ENCODE data around the gene LRRC1. TPM values are rescaled to one million over a fixed set of nuclear protein-coding genes. Genes with fewer than 3 reads are reported as not detected.

Gene LRRC1
- total and polyA plus RNA-seq, 2 of the 13 experiments (the other 11 are each of a cell fraction or from before 2014, with no cell fraction given): 15.6 to 27.7 TPM

DNA sequence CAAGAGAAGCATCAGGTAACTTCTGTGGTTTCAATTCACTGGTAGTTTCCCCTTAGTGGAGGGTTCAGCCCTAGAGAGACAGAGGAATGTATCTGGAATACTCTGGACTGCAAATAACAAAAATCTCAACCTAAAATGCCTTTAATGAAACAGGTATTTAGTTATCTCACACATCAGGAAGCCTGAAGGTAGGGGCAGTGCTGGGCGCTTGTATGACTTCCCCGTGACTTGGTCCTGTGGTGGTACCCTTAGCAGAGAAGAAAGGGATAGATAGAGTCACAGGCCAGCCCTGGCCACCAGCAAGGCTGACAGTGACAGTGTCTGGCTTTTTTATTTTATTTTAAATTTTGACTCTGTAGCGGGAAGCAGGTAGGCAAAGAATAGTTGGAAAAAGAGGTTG, 14.9 kb downstream of the LRRC1 start:
- intact Hi-C loops (cut with micrococcal nuclease; ENCODE audit: unreplicated experiment) (loop anchor here (2.0 kb wide), 1 partner anchor 13 kb away; no protein-coding TSS in a partner anchor), in situ Hi-C loops (cut with HindIII; ENCODE audit: extremely low pct_ligation_motif_present, low pct_unique_long_range_greater_than_20kb) (no loop called here)
- no peak overlapping the region for H3K9ac ChIP-seq (ENCODE audit: insufficient read depth, low read depth, low read length)
- H4K20me1 ChIP-seq (ENCODE audit: insufficient read depth, low read length): peaks cover 28% of the 10 kb centered on the region; the same call in 1 of the 2 replicates
- H3K4me1 ChIP-seq (ENCODE audit: insufficient read depth, low read length): peaks cover 60% of the 10 kb centered on the region
- ATAC-seq: no peak
- ChIA-PET POLR2A (no interaction called here), CTCF (ENCODE audit: low intra/inter-chr PET ratio, low total read pairs) (no interaction called here)
- FAIRE-seq: no peak
- H2AFZ ChIP-seq (ENCODE audit: low read length): no peak overlapping the region
- WGBS (ENCODE audit: low lambda C conversion rate): 100% methylated on average over 3 of the region's 3 CpGs
- H3K9me3 ChIP-seq (ENCODE audit: low read length): no peaks in the 10 kb centered on the region
- H3K4me3 ChIP-seq (replicated peaks in 1 of 3; ENCODE audit: insufficient read depth in 1 of 3, low read depth in 2 of 3, low read length in 3 of 3): no peak overlapping the region
- DNase-seq (ENCODE audit: low spot score): no peak
- H3K27me3 ChIP-seq (ENCODE audit: control insufficient read depth in 1 of 2, insufficient read depth in 2 of 2, low read length in 2 of 2): no peaks in the 10 kb centered on the region
- H3K4me2 ChIP-seq (ENCODE audit: low read depth, low read length): no peak overlapping the region
- 0 out of 5 replicates have a peak, but pooled peaks cover 3 to 5% of the 10 kb centered on the region in 2 experiments for H3K36me3 ChIP-seq (replicated peaks in 1 of 2; ENCODE audit: control insufficient read depth in 1 of 2, insufficient read depth in 2 of 2, low read length in 2 of 2)
- no peak overlapping the region for H3K27ac ChIP-seq (ENCODE audit: extremely low read length, insufficient read depth, low read length)
- BruUV-seq (replicated peaks): no TSS peak
- peaks cover 74% of the 10 kb centered on the region for H3K79me2 ChIP-seq (ENCODE audit: insufficient read depth, low read length)
- TF ChIP-seq ARID2 (CRISPR knock-in tag; IDR thresholded peaks at IDR 0.05; ENCODE audit: borderline replicate concordance): no peak
- no peak for TF ChIP-seq ZFP1 (CRISPR knock-in tag; IDR thresholded peaks at IDR 0.05)
- TF ChIP-seq, protein P1, sequence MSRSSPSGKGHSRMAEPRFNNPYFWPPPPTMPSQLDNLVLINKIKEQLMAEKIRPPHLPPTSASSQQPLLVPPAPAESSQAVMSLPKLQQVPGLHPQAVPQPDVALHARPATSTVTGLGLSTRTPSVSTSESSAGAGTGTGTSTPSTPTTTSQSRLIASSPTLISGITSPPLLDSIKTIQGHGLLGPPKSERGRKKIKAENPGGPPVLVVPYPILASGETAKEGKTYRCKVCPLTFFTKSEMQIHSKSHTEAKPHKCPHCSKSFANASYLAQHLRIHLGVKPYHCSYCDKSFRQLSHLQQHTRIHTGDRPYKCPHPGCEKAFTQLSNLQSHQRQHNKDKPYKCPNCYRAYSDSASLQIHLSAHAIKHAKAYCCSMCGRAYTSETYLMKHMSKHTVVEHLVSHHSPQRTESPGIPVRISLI (CRISPR knock-in tag; IDR thresholded peaks at IDR 0.05; ENCODE audit: borderline replicate concordance): no peak
- no peak for TF ChIP-seq HNF4G (IDR thresholded peaks at IDR 0.05; ENCODE audit: borderline replicate concordance, low read depth, low read length)
- TF ChIP-seq HNF4G (CRISPR knock-in tag; IDR thresholded peaks at IDR 0.05; ENCODE audit: borderline replicate concordance, low read depth): no peak
- TF ChIP-seq ZNF143 (CRISPR knock-in tag; IDR thresholded peaks at IDR 0.05): no peak
- TF ChIP-seq BHLHE40 (IDR thresholded peaks at IDR 0.05; ENCODE audit: low read length): no peak
- no peak for TF ChIP-seq ZNF350 (CRISPR knock-in tag; IDR thresholded peaks at IDR 0.05; ENCODE audit: borderline replicate concordance, low read depth)
- no peak for TF ChIP-seq SPEN (CRISPR knock-in tag; IDR thresholded peaks at IDR 0.05; ENCODE audit: low read depth)
- TF ChIP-seq, protein P2, sequence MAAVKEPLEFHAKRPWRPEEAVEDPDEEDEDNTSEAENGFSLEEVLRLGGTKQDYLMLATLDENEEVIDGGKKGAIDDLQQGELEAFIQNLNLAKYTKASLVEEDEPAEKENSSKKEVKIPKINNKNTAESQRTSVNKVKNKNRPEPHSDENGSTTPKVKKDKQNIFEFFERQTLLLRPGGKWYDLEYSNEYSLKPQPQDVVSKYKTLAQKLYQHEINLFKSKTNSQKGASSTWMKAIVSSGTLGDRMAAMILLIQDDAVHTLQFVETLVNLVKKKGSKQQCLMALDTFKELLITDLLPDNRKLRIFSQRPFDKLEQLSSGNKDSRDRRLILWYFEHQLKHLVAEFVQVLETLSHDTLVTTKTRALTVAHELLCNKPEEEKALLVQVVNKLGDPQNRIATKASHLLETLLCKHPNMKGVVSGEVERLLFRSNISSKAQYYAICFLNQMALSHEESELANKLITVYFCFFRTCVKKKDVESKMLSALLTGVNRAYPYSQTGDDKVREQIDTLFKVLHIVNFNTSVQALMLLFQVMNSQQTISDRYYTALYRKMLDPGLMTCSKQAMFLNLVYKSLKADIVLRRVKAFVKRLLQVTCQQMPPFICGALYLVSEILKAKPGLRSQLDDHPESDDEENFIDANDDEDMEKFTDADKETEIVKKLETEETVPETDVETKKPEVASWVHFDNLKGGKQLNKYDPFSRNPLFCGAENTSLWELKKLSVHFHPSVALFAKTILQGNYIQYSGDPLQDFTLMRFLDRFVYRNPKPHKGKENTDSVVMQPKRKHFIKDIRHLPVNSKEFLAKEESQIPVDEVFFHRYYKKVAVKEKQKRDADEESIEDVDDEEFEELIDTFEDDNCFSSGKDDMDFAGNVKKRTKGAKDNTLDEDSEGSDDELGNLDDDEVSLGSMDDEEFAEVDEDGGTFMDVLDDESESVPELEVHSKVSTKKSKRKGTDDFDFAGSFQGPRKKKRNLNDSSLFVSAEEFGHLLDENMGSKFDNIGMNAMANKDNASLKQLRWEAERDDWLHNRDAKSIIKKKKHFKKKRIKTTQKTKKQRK (IDR thresholded peaks at IDR 0.05; ENCODE audit: low read length): no peak
- TF ChIP-seq ZC3H13 (CRISPR knock-in tag; IDR thresholded peaks at IDR 0.05): no peak
- TF ChIP-seq, protein P3, sequence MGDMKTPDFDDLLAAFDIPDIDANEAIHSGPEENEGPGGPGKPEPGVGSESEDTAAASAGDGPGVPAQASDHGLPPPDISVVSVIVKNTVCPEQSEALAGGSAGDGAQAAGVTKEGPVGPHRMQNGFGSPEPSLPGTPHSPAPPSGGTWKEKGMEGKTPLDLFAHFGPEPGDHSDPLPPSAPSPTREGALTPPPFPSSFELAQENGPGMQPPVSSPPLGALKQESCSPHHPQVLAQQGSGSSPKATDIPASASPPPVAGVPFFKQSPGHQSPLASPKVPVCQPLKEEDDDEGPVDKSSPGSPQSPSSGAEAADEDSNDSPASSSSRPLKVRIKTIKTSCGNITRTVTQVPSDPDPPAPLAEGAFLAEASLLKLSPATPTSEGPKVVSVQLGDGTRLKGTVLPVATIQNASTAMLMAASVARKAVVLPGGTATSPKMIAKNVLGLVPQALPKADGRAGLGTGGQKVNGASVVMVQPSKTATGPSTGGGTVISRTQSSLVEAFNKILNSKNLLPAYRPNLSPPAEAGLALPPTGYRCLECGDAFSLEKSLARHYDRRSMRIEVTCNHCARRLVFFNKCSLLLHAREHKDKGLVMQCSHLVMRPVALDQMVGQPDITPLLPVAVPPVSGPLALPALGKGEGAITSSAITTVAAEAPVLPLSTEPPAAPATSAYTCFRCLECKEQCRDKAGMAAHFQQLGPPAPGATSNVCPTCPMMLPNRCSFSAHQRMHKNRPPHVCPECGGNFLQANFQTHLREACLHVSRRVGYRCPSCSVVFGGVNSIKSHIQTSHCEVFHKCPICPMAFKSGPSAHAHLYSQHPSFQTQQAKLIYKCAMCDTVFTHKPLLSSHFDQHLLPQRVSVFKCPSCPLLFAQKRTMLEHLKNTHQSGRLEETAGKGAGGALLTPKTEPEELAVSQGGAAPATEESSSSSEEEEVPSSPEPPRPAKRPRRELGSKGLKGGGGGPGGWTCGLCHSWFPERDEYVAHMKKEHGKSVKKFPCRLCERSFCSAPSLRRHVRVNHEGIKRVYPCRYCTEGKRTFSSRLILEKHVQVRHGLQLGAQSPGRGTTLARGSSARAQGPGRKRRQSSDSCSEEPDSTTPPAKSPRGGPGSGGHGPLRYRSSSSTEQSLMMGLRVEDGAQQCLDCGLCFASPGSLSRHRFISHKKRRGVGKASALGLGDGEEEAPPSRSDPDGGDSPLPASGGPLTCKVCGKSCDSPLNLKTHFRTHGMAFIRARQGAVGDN (CRISPR knock-in tag; IDR thresholded peaks at IDR 0.05): no peak
- TF ChIP-seq ZFP37 (CRISPR knock-in tag; IDR thresholded peaks at IDR 0.05; ENCODE audit: borderline replicate concordance): no peak
- no peak for TF ChIP-seq ZBTB42 (CRISPR knock-in tag; IDR thresholded peaks at IDR 0.05)
- TF ChIP-seq, protein P4, sequence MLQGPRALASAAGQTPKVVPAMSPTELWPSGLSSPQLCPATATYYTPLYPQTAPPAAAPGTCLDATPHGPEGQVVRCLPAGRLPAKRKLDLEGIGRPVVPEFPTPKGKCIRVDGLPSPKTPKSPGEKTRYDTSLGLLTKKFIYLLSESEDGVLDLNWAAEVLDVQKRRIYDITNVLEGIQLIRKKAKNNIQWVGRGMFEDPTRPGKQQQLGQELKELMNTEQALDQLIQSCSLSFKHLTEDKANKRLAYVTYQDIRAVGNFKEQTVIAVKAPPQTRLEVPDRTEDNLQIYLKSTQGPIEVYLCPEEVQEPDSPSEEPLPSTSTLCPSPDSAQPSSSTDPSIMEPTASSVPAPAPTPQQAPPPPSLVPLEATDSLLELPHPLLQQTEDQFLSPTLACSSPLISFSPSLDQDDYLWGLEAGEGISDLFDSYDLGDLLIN (CRISPR knock-in tag; IDR thresholded peaks at IDR 0.05; ENCODE audit: borderline replicate concordance): no peak
- no peak for TF ChIP-seq TSC22D2 (CRISPR knock-in tag; IDR thresholded peaks at IDR 0.05; ENCODE audit: borderline replicate concordance)

Data from HepG2 (cell line).